HepG2 (cell line): ENCODE data around the gene SLC16A3. TPM values are rescaled to one million over a fixed set of nuclear protein-coding genes. Genes with fewer than 3 reads are reported as not detected.

ENCODE experiments used
- ATAC-seq: fragments of 200-7000 bp; cut with Tn5 transposase; 3 replicates; pipeline ENCODE4 v1.9.1; 2020; ENCODE audit warnings: mild to moderate bottlenecking, moderate library complexity
- BruUV-seq: library from RNA; stranded (reverse); fragments of 400-500 nt; replicated peaks from 2 replicates; lab custom pipeline; 2021; lab: Mats Ljungman, UMichigan
- CTCF ChIA-PET: fragments of 300-600 bp; formaldehyde crosslinking; extraction: SDS; loops from one replicate; lab custom pipeline; 2021; ENCODE audit warnings: low total read pairs, inconsistent platforms, low intra/inter-chr PET ratio; lab: Yijun Ruan, JAX
- POLR2A ChIA-PET: fragments of 350-600 bp; sonication (Branson Sonifier 250); formaldehyde crosslinking; loops from one replicate; lab custom pipeline; 2020; ENCODE audit warnings: antibody characterized with exemption, inconsistent platforms; lab: Yijun Ruan, JAX
- DNase-seq: peaks from one replicate; pipeline ENCODE4 v3.0.0-alpha.2; 2015; ENCODE audit warnings: low spot score
- FAIRE-seq: peaks from 3 replicates; lab custom pipeline; 2011; peaks lifted over from hg19 to GRCh38; lab: Jason Lieb, UNC
- H2AFZ ChIP-seq: one replicate; pipeline ENCODE4 v1.6.1; 2011; ENCODE audit warnings: low read length, inconsistent platforms
- H3K27ac ChIP-seq: fragments of 300-600 bp; 3 replicates; pipeline ENCODE4 v1.8.0; 2011; ENCODE audit warnings: mixed run types, mild to moderate bottlenecking, mixed read lengths, low read length, inconsistent platforms; ENCODE audit not compliant: insufficient read depth; ENCODE audit errors: extremely low read length
- H3K27me3 ChIP-seq, 2 experiments: fragments of 200-600 bp in 1 of 2; 2 replicates in 1 of 2; 3 replicates in 1 of 2; pipeline versions ENCODE4 v1.6.0 to v1.8.0; 2011; ENCODE audit warnings: low read length in 2 of 2, mild to moderate bottlenecking in 2 of 2, moderate library complexity in 2 of 2, inconsistent platforms in 1 of 2; ENCODE audit not compliant: insufficient read depth in 2 of 2, control insufficient read depth in 1 of 2
- H3K36me3 ChIP-seq, 2 experiments: fragments of 200-600 bp in 1 of 2; replicated peaks in 1 of 2; 2 replicates in 1 of 2; 3 replicates in 1 of 2; pipeline versions ENCODE4 v1.5.1 to v1.8.0; 2011; ENCODE audit warnings: low read length in 2 of 2, inconsistent platforms in 1 of 2; ENCODE audit not compliant: insufficient read depth in 2 of 2, control insufficient read depth in 1 of 2
- H3K4me1 ChIP-seq: 2 replicates; pipeline ENCODE4 v1.5.1; 2012; ENCODE audit warnings: low read length, inconsistent platforms; ENCODE audit not compliant: insufficient read depth
- H3K4me2 ChIP-seq: 2 replicates; pipeline ENCODE4 v1.6.0; 2011; ENCODE audit warnings: low read depth, low read length, inconsistent platforms
- H3K4me3 ChIP-seq, 3 experiments: fragments of 200-600 bp in 1 of 3; sonication (generic), shearing (Covaris generic) in 1 of 3; replicated peaks in 1 of 3; 2 replicates each; pipeline ENCODE4 v1.5.1; 2011 to 2016; ENCODE audit warnings: low read length in 3 of 3, inconsistent platforms in 2 of 3, low read depth in 2 of 3, mild to moderate bottlenecking in 2 of 3, control low read depth in 1 of 3, mixed read lengths in 1 of 3; ENCODE audit not compliant: insufficient read depth in 1 of 3
- H3K79me2 ChIP-seq: one replicate; pipeline ENCODE4 v1.6.1; 2011; ENCODE audit warnings: low read length, inconsistent platforms; ENCODE audit not compliant: insufficient read depth
- H3K9ac ChIP-seq: 2 replicates; pipeline ENCODE4 v1.6.0; 2011; ENCODE audit warnings: mild to moderate bottlenecking, low read depth, low read length, inconsistent platforms; ENCODE audit not compliant: insufficient read depth
- H3K9me3 ChIP-seq: 2 replicates; pipeline ENCODE4 v1.5.1; 2012; ENCODE audit warnings: mild to moderate bottlenecking, low read length
- H4K20me1 ChIP-seq: 2 replicates; pipeline ENCODE4 v1.6.0; 2011; ENCODE audit warnings: inconsistent platforms, mild to moderate bottlenecking, low read length, moderate library complexity; ENCODE audit not compliant: insufficient read depth
- CTCF ChIP-seq: sonication (generic); formaldehyde crosslinking; IDR thresholded peaks from 2 replicates; pipeline ENCODE4 v1.5.0; 2020; ENCODE audit warnings: mild to moderate bottlenecking, missing genetic modification reagents, moderate library complexity
- GATAD1 ChIP-seq: IDR thresholded peaks from 2 replicates; pipeline ENCODE4 v1.6.1; 2016; ENCODE audit warnings: missing genetic modification reagents, missing compliant biosample characterization
- IKZF5 ChIP-seq: IDR thresholded peaks from 2 replicates; pipeline ENCODE4 v1.6.1; 2018; ENCODE audit warnings: missing genetic modification reagents, mild to moderate bottlenecking, missing compliant biosample characterization
- MAZ ChIP-seq, 2 experiments: sonication (generic) in 1 of 2; formaldehyde crosslinking in 1 of 2; IDR thresholded peaks; 2 replicates each; pipeline versions ENCODE4 v1.5.0 to v1.6.1; 2012 to 2020; ENCODE audit warnings: low read depth in 2 of 2, mild to moderate bottlenecking in 2 of 2, borderline replicate concordance in 1 of 2, improper control_type of control experiment in 1 of 2, low read length in 1 of 2, missing genetic modification reagents in 1 of 2, moderate library complexity in 1 of 2
- MIER3 ChIP-seq: IDR thresholded peaks from 2 replicates; pipeline ENCODE4 v1.6.1; 2016; ENCODE audit warnings: missing compliant biosample characterization, borderline replicate concordance
- MYC ChIP-seq: sonication (generic); formaldehyde crosslinking; IDR thresholded peaks from 2 replicates; pipeline ENCODE4 v1.9.0; 2021; ENCODE audit warnings: missing genetic modification reagents, borderline replicate concordance
- NFATC3 ChIP-seq: sonication (generic); formaldehyde crosslinking; IDR thresholded peaks from 2 replicates; pipeline ENCODE4 v1.5.1; 2020; ENCODE audit warnings: mild to moderate bottlenecking, missing genetic modification reagents
- SKIL ChIP-seq: sonication (generic); formaldehyde crosslinking; IDR thresholded peaks from 2 replicates; pipeline ENCODE4 v1.8.0; 2022; ENCODE audit warnings: missing genetic modification reagents, mild to moderate bottlenecking, moderate library complexity, borderline replicate concordance
- TP53 ChIP-seq: sonication (generic); formaldehyde crosslinking; conservative IDR thresholded peaks from 2 replicates; pipeline ENCODE4 v1.4.0; 2020; ENCODE audit warnings: missing genetic modification reagents
- YEATS4 ChIP-seq: sonication (generic); formaldehyde crosslinking; IDR thresholded peaks from 2 replicates; pipeline ENCODE4 v1.4.0; 2020; ENCODE audit warnings: missing genetic modification reagents, borderline replicate concordance
- ZNF740 ChIP-seq: sonication (generic); formaldehyde crosslinking; IDR thresholded peaks from 2 replicates; pipeline ENCODE4 v1.4.0; 2020; ENCODE audit warnings: missing genetic modification reagents
- ZNF761 ChIP-seq: sonication (generic); formaldehyde crosslinking; conservative IDR thresholded peaks from 2 replicates; pipeline ENCODE4 v1.4.0; 2020; ENCODE audit warnings: mild to moderate bottlenecking, missing genetic modification reagents
- whole genome bisulfite sequencing: methylation state at CpG from one replicate; pipeline ENCODE4 v1.1.6; 2017; ENCODE audit warnings: low lambda C conversion rate; 5-methylcytosine and 5-hydroxymethylcytosine counted together
- in situ Hi-C: cut with HindIII; loops from 2 replicates; pipeline ENCODE4 v1.10.0; 2017; ENCODE audit warnings: low pct_unique_long_range_greater_than_20kb; ENCODE audit not compliant: extremely low pct_ligation_motif_present
- intact Hi-C: fragments of 100-400 bp; cut with micrococcal nuclease; formaldehyde crosslinking; loops from one replicate; pipeline ENCODE4 v1.10.0; 2022; ENCODE audit not compliant: unreplicated experiment
- polyA plus RNA-seq, 8 experiments: library from polyadenylated mRNA; depleted of rRNA in 3 of 8; stranded (reverse) in 7 of 8; unstranded in 1 of 8; fragments of >200 nt; fragmentation: Illumina TruSeq in 4 of 8; extraction: Trizol in 4 of 8; gene quantifications; 2 replicates each; pipeline versions ENCODE4 v1.2.1 to v1.2.3, GENCODE V29; 2011 to 2016; ENCODE audit warnings: low read depth in 4 of 8, missing spikeins in 1 of 8, mixed read lengths in 1 of 8; ENCODE audit not compliant: insufficient read depth in 1 of 8
- total RNA-seq, 5 experiments: library from RNA; depleted of rRNA; stranded (reverse); fragments of >200 nt; fragmentation: Illumina TruSeq; extraction: Trizol; gene quantifications; 2 replicates each; pipeline ENCODE4 v1.2.3, GENCODE V29; 2016; ENCODE audit warnings: low read depth in 1 of 5

The SLC16A3 gene
- total and polyA plus RNA-seq, 2 of the 13 experiments (the other 11 are each of a cell fraction or from before 2014, with no cell fraction given) = 242 to 349 TPM

- no peak for TF ChIP-seq ZNF740 (CRISPR knock-in tag)
These were observed 4.2 kb upstream of the SLC16A3 start (continued) for GRCh38 chr17:82224666-82225065.

- ChIA-PET POLR2A (interaction anchor here (0.8 to 3.2 kb wide), 9 partner anchors 9 to 119 kb away, joined by 3 to 29 read pairs (median 3); partner anchors contain the start of gene CCDC57), CTCF (no interaction called here)
- peak overlapping the region; percentile 95 for H3K4me2 ChIP-seq
- peak overlapping the region; percentile 66 for H3K9ac ChIP-seq
- peaks cover 15% of the 10 kb centered on the region for H3K79me2 ChIP-seq
- DNase-seq = no peak
- in situ Hi-C loops (no loop called here), intact Hi-C loops (loop anchor here (1.0 kb wide), 1 partner anchor 8 kb away; no protein-coding TSS in a partner anchor)
- H3K4me3 ChIP-seq = peak overlapping the region; percentile 56 to 77 (median 60)
- ATAC-seq = peak; percentile 26
- H3K27ac ChIP-seq = peak overlapping the region; percentile 19
- H3K4me1 ChIP-seq = peaks cover 61% of the 10 kb centered on the region
- no TSS peak for BruUV-seq
- no peaks in the 10 kb centered on the region for H3K36me3 ChIP-seq
- peak; percentile 12 for FAIRE-seq
- H3K27me3 ChIP-seq = no peaks in the 10 kb centered on the region
- peaks cover 16% of the 10 kb centered on the region; the same call in 1 of the 2 replicates for H4K20me1 ChIP-seq
- no peaks in the 10 kb centered on the region for H3K9me3 ChIP-seq
- no peak overlapping the region for H2AFZ ChIP-seq
- WGBS = 4% methylated on average over 12 of the region's 24 CpGs
- TF ChIP-seq ZNF761 = no peak
- 0 out of 2 replicates have a peak, but pooled peaks have one; percentile 42 for TF ChIP-seq NFATC3
- peak; percentile 53; the same call in 1 of the 2 replicates for TF ChIP-seq GATAD1 (CRISPR knock-in tag)
- TF ChIP-seq CTCF (CRISPR knock-in tag) = peak; percentile 6; the same call in 1 of the 2 replicates
- peak; percentile 18; the same call in 1 of the 2 replicates for TF ChIP-seq MAZ (IDR thresholded peaks at IDR 0.05; ENCODE audit: borderline replicate concordance, low read depth, low read length)
- peak; percentile 61; the same call in 1 of the 2 replicates for TF ChIP-seq MAZ (CRISPR knock-in tag; IDR thresholded peaks at IDR 0.05; ENCODE audit: low read depth)
- TF ChIP-seq TP53 (CRISPR knock-in tag) = 0 out of 2 replicates have a peak, but pooled peaks have one; percentile 39
- peak; percentile 34; the same call in 1 of the 2 replicates for TF ChIP-seq MIER3
- TF ChIP-seq YEATS4 = no peak; the same call in 1 of the 2 replicates
- TF ChIP-seq SKIL = 0 out of 2 replicates have a peak, but pooled peaks have one; percentile 2
- 0 out of 2 replicates have a peak, but pooled peaks have one; percentile 42 for TF ChIP-seq IKZF5 (CRISPR knock-in tag)
- 0 out of 2 replicates have a peak, but pooled peaks have one; percentile 49 for TF ChIP-seq MYC (CRISPR knock-in tag)
These were observed 3.3 kb upstream of the SLC16A3 start for GRCh38 chr17:82225368-82226029.
